GM21786 (cell line): ENCODE data around the gene CDHR4.

Experiments used
- ATAC-seq: cut with Tn5 transposase; IDR thresholded peaks from one replicate; pipeline ENCODE4 v1.9.1; 2021; ENCODE audit not compliant: unreplicated experiment

CDHR4 gene

DNA sequence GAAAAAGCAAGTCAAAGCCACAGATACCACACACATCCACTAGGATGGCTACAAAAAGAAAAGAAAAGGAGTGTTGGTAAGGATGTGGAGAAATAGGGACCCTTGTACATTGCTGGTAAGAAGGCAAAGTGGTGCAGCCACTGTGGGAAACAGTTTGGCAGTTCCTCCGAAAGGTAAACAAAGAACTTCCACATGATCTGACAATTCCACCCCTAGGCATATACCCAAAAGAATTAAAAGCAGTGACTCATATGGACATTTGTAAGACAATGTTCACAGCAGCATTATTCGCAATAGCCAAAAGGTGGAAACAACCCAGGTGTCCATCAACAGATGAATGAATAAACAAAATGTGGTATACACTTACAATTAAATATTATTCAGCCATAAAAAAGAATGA is 53.7 kb downstream of the CDHR4 start:
- ATAC-seq = no peak
